Nephron progenitor cell (in vitro differentiated cells): ENCODE data around the gene NTRK2.

Experiments
- DNase-seq: peaks from one replicate; pipeline ENCODE4 v3.0.0; 2021
- H3K27ac Mint-ChIP-seq: 2 replicates; pipeline ENCODE4 v1.8.0; 2021; ENCODE audit warnings: mild to moderate bottlenecking, moderate library complexity, mixed read lengths
- H3K27me3 Mint-ChIP-seq: 2 replicates; pipeline ENCODE4 v1.8.0; 2021; ENCODE audit warnings: mild to moderate bottlenecking, low read depth, mixed read lengths; ENCODE audit not compliant: poor library complexity
- H3K36me3 Mint-ChIP-seq: 2 replicates; pipeline ENCODE4 v1.8.0; 2021; ENCODE audit warnings: low read depth, mixed read lengths
- H3K4me1 Mint-ChIP-seq: 2 replicates; pipeline ENCODE4 v1.8.0; 2021; ENCODE audit warnings: mixed read lengths
- H3K4me3 Mint-ChIP-seq: 2 replicates; pipeline ENCODE4 v1.8.0; 2021; ENCODE audit warnings: mild to moderate bottlenecking, moderate library complexity, mixed read lengths
- H3K9me3 Mint-ChIP-seq: 2 replicates; pipeline ENCODE4 v1.8.0; 2021; ENCODE audit warnings: mild to moderate bottlenecking, moderate library complexity, mixed read lengths
- TF ChIP-seq, protein P1 (sequence below): fragments of 200-600 bp; sonication (generic); IDR thresholded peaks from 2 replicates; pipeline ENCODE4 v1.5.0; 2021; ENCODE audit warnings: antibody characterized with exemption

NTRK2 gene

GRCh38 chr9:84988621-84989020 is 319.1 kb downstream of the NTRK2 start:
- no peak for DNase-seq

GRCh38 chr9:84990416-84990815 is 320.9 kb downstream of the NTRK2 start:
- Mint-ChIP-seq H3K36me3 (no peaks in the 10 kb centered on the region), H3K4me3 (no peak overlapping the region), H3K4me1 (peaks cover 10% of the 10 kb centered on the region), H3K9me3 (no peaks in the 10 kb centered on the region), H3K27ac (peak overlapping the region; percentile 24), H3K27me3 (peaks cover 6% of the 10 kb centered on the region)
- TF ChIP-seq, protein P1, sequence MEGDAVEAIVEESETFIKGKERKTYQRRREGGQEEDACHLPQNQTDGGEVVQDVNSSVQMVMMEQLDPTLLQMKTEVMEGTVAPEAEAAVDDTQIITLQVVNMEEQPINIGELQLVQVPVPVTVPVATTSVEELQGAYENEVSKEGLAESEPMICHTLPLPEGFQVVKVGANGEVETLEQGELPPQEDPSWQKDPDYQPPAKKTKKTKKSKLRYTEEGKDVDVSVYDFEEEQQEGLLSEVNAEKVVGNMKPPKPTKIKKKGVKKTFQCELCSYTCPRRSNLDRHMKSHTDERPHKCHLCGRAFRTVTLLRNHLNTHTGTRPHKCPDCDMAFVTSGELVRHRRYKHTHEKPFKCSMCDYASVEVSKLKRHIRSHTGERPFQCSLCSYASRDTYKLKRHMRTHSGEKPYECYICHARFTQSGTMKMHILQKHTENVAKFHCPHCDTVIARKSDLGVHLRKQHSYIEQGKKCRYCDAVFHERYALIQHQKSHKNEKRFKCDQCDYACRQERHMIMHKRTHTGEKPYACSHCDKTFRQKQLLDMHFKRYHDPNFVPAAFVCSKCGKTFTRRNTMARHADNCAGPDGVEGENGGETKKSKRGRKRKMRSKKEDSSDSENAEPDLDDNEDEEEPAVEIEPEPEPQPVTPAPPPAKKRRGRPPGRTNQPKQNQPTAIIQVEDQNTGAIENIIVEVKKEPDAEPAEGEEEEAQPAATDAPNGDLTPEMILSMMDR: no peak
- DNase-seq: no peak

More at GRCh38 chr9:84988621-84989020, 319.1 kb downstream of the NTRK2 start:
- TF ChIP-seq, protein P1: no peak
- Mint-ChIP-seq H3K27ac (no peak overlapping the region), H3K4me1 (peaks cover 10% of the 10 kb centered on the region), H3K36me3 (no peaks in the 10 kb centered on the region), H3K27me3 (peaks cover 2% of the 10 kb centered on the region), H3K4me3 (no peak overlapping the region), H3K9me3 (no peaks in the 10 kb centered on the region)

DNA sequence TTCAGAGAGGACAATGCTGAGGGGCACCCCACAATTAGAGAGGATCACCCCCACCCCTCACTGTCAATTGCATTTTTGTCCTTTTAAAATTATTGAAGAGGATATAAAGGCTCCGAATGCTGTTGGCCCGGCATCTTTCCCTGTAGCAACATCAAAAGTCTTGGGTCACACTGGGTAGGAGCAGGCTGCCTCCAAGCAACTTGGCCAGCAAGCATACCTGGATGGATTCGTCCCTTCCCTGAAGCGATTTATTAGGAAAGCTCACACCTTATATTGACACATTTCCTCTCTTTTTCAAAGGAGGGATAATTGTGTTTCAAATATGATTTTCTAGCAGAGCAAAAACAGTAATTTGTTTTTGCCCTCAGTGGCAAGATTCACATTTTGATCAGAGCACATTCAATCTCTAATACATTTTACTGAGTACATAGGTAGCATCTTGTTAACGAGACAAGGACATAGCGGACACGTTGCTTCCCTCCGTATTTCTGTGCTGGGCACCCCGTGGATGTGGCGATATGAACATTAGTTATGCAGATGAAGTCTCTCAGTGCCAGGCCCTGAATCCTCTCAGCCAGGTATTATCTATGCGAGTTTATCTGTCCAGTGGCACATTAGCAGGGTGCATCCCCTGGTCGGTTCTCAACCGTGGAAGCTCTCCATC is 321.5 kb downstream of the NTRK2 start:
- peaks cover 10% of the 10 kb centered on the region for H3K4me1 Mint-ChIP-seq
- no peak for DNase-seq
- peaks cover 6% of the 10 kb centered on the region for H3K27me3 Mint-ChIP-seq
- TF ChIP-seq, protein P1: no peak
- no peak overlapping the region for H3K4me3 Mint-ChIP-seq
- no peak overlapping the region for H3K27ac Mint-ChIP-seq
- H3K36me3 Mint-ChIP-seq: no peaks in the 10 kb centered on the region
- H3K9me3 Mint-ChIP-seq: no peaks in the 10 kb centered on the region

DNA sequence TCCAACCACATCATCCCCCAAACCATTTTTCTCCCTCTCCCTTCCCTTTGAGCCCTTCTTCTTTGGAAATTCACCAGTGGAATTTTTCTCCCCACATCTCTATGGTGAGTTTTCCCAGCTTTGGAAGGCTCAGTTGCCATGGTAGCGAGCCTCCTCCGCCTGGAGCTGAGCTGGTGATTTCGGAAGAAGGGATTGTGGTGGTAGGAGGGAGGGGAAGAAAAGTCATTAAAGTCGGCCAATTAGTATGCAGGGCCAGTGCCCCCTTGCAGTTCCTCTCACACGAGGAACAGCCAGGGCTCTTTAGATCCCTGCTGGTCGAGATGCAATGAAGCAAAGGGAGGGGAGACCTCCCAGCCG is 322.0 kb downstream of the NTRK2 start:
- no peak overlapping the region for H3K4me3 Mint-ChIP-seq
- TF ChIP-seq, protein P1: no peak
- H3K27ac Mint-ChIP-seq: no peak overlapping the region
- no peaks in the 10 kb centered on the region for H3K36me3 Mint-ChIP-seq
- H3K4me1 Mint-ChIP-seq: peaks cover 10% of the 10 kb centered on the region
- H3K27me3 Mint-ChIP-seq: peaks cover 6% of the 10 kb centered on the region
- H3K9me3 Mint-ChIP-seq: no peaks in the 10 kb centered on the region
- no peak for DNase-seq

GRCh38 chr9:84992381-84992780 is 322.9 kb downstream of the NTRK2 start:
- DNase-seq: no peak
- H3K4me3 Mint-ChIP-seq: no peak overlapping the region
- H3K9me3 Mint-ChIP-seq: no peaks in the 10 kb centered on the region
- peaks cover 12% of the 10 kb centered on the region for H3K4me1 Mint-ChIP-seq
- TF ChIP-seq, protein P1: no peak
- H3K36me3 Mint-ChIP-seq: no peaks in the 10 kb centered on the region
- H3K27ac Mint-ChIP-seq: no peak overlapping the region
- peaks cover 3% of the 10 kb centered on the region for H3K27me3 Mint-ChIP-seq

DNA sequence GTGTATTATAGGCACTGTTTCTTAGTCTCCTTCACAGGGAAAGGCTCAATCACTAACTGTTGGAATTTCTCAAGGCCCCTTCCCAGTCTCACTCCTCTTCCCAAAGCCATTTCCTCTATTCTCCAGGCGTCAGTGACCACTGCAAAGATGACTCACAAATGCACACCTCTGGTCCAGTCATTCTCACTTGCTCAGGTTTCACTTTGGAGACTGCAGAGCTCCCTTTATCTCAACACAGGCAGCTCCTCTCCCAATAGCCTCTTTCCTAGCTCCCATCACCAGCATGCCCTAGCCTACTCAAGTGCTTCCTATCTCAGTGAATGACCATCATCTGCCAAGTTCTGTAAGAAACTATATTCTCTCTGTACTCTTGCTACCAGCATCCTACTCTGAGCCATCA is 323.6 kb downstream of the NTRK2 start:
- Mint-ChIP-seq H3K36me3 (no peaks in the 10 kb centered on the region), H3K9me3 (no peaks in the 10 kb centered on the region), H3K27ac (no peak overlapping the region), H3K27me3 (peaks cover 3% of the 10 kb centered on the region), H3K4me3 (no peak overlapping the region), H3K4me1 (peaks cover 14% of the 10 kb centered on the region)
- no peak for DNase-seq
- TF ChIP-seq, protein P1: no peak
